H1 (cell line): ENCODE measurements around the gene C20orf173. TPM values are rescaled to one million over a fixed set of nuclear protein-coding genes. Genes with fewer than 3 reads are reported as not detected.
A peak's percentile ranks its signal among the peaks of the same experiment; 100 is the strongest.

ENCODE experiments used
- CTCF ChIA-PET: fragments of 300-600 bp; sonication (Branson Sonifier 250); formaldehyde crosslinking; loops from one replicate; lab custom pipeline; 2021; ENCODE audit not compliant: partially characterized antibody; lab: Charles Lee
- POLR2A ChIA-PET: fragments of 300-600 bp; sonication (Branson Sonifier 250); formaldehyde crosslinking; loops from one replicate; lab custom pipeline; 2021; ENCODE audit warnings: inconsistent platforms; ENCODE audit not compliant: partially characterized antibody; lab: Charles Lee
- DNase-seq, 2 experiments: peaks; one replicate each; pipeline versions ENCODE4 v3.0.0 to v3.0.0-alpha.2; 2010 to 2022; ENCODE audit warnings: low spot score in 2 of 2, low read depth in 1 of 2, mixed read lengths in 1 of 2
- FAIRE-seq: peaks from 2 replicates; lab custom pipeline; 2011; peaks lifted over from hg19 to GRCh38; lab: Jason Lieb, UNC
- H2AFZ ChIP-seq: 2 replicates; pipeline ENCODE4 v1.8.1; 2012; ENCODE audit warnings: low read length, inconsistent platforms
- H2AK5ac ChIP-seq: 2 replicates; pipeline ENCODE4 v1.6.1; 2013; ENCODE audit warnings: low read depth, low read length
- H2BK120ac ChIP-seq: replicated peaks from 2 replicates; pipeline ENCODE3; 2013; ENCODE audit warnings: low read depth, low read length, inconsistent platforms
- H2BK12ac ChIP-seq: 2 replicates; pipeline ENCODE4 v1.6.1; 2013; ENCODE audit warnings: low read depth, low read length
- H2BK15ac ChIP-seq: 2 replicates; pipeline ENCODE4 v1.6.1; 2013; ENCODE audit warnings: low read length
- H2BK20ac ChIP-seq: 2 replicates; pipeline ENCODE4 v1.6.1; 2013; ENCODE audit warnings: low read length
- H2BK5ac ChIP-seq: 2 replicates; pipeline ENCODE4 v1.6.1; 2013; ENCODE audit warnings: low read depth, low read length
- H3K14ac ChIP-seq: 2 replicates; pipeline ENCODE4 v1.6.1; 2013; ENCODE audit warnings: inconsistent platforms; ENCODE audit not compliant: insufficient read length
- H3K18ac ChIP-seq: 2 replicates; pipeline ENCODE4 v1.6.1; 2013; ENCODE audit warnings: low read length; ENCODE audit errors: extremely low read depth
- H3K23ac ChIP-seq: 2 replicates; pipeline ENCODE4 v1.6.1; 2013; ENCODE audit warnings: inconsistent platforms; ENCODE audit not compliant: insufficient read length
- H3K23me2 ChIP-seq: 2 replicates; pipeline ENCODE4 v1.6.1; 2013; ENCODE audit warnings: low read depth, low read length
- H3K27ac ChIP-seq: 2 replicates; pipeline ENCODE4 v1.6.1; 2011; ENCODE audit warnings: low read depth, low read length, inconsistent platforms
- H3K27me3 ChIP-seq, 4 experiments: replicated peaks in 1 of 4; 1 replicate in 1 of 4; 2 replicates in 3 of 4; pipeline versions ENCODE4 v1.6.1 to v1.8.1; 2011 to 2013; ENCODE audit warnings: low read length in 3 of 4, mild to moderate bottlenecking in 3 of 4, inconsistent platforms in 2 of 4, mixed read lengths in 2 of 4, moderate library complexity in 1 of 4; ENCODE audit not compliant: control insufficient read depth in 3 of 4, insufficient read depth in 3 of 4; ENCODE audit errors: extremely low read depth in 1 of 4
- H3K36me3 ChIP-seq, 4 experiments: 2 replicates each; pipeline versions ENCODE4 v1.6.1 to v1.8.1; 2011 to 2013; ENCODE audit warnings: mild to moderate bottlenecking in 4 of 4, low read length in 3 of 4, moderate library complexity in 2 of 4, control low read depth in 1 of 4, inconsistent platforms in 1 of 4; ENCODE audit not compliant: insufficient read depth in 4 of 4, control insufficient read depth in 2 of 4
- H3K4ac ChIP-seq: replicated peaks from 2 replicates; pipeline ENCODE3; 2013; ENCODE audit warnings: low read length, low read depth, mixed read lengths, inconsistent platforms; ENCODE audit not compliant: insufficient read length
- H3K4me1 ChIP-seq, 4 experiments: replicated peaks in 1 of 4; 1 replicate in 1 of 4; 2 replicates in 3 of 4; pipeline versions ENCODE4 v1.6.1 to v1.8.1; 2011 to 2013; ENCODE audit warnings: low read length in 3 of 4, inconsistent platforms in 2 of 4, mixed read lengths in 1 of 4; ENCODE audit not compliant: insufficient read depth in 4 of 4, control insufficient read depth in 3 of 4
- H3K4me2 ChIP-seq, 2 experiments: 2 replicates each; pipeline versions ENCODE4 v1.6.1 to v1.8.1; 2011 to 2013; ENCODE audit warnings: low read depth in 2 of 2, low read length in 2 of 2, control low read depth in 1 of 2, inconsistent platforms in 1 of 2, mild to moderate bottlenecking in 1 of 2; ENCODE audit not compliant: insufficient read depth in 1 of 2
- H3K4me3 ChIP-seq, 4 experiments: fragments of 200-600, 300-600 bp in 1 of 4; sonication (generic), shearing (Covaris generic), sonication (Bioruptor Twin) in 1 of 4; 2 replicates each; pipeline versions ENCODE4 v1.5.1 to v1.8.1; 2011 to 2016; ENCODE audit warnings: low read length in 4 of 4, low read depth in 3 of 4, control low read depth in 2 of 4, inconsistent platforms in 2 of 4, mild to moderate bottlenecking in 2 of 4, mixed read lengths in 1 of 4, moderate library complexity in 1 of 4; ENCODE audit not compliant: insufficient read depth in 2 of 4; ENCODE audit errors: extremely low read depth in 1 of 4
- H3K56ac ChIP-seq: replicated peaks from 2 replicates; pipeline ENCODE3; 2013; ENCODE audit warnings: low read depth, mild to moderate bottlenecking, mixed read lengths, low read length, inconsistent platforms; ENCODE audit not compliant: insufficient read length
- H3K79me1 ChIP-seq: 2 replicates; pipeline ENCODE4 v1.6.1; 2013; ENCODE audit warnings: low read depth, low read length, control low read depth
- H3K79me2 ChIP-seq, 2 experiments: 2 replicates each; pipeline versions ENCODE4 v1.6.1 to v1.8.1; 2012 to 2013; ENCODE audit warnings: low read length in 2 of 2, mild to moderate bottlenecking in 2 of 2, inconsistent platforms in 1 of 2; ENCODE audit not compliant: insufficient read depth in 2 of 2, control insufficient read depth in 1 of 2
- H3K9ac ChIP-seq, 4 experiments: replicated peaks in 1 of 4; 1 replicate in 1 of 4; 2 replicates in 3 of 4; pipeline versions ENCODE4 v1.6.1 to v1.8.1; 2011 to 2013; ENCODE audit warnings: low read depth in 3 of 4, low read length in 3 of 4, control low read depth in 2 of 4, mild to moderate bottlenecking in 2 of 4, moderate library complexity in 2 of 4, inconsistent platforms in 1 of 4; ENCODE audit errors: extremely low read depth in 1 of 4
- H3K9me3 ChIP-seq, 2 experiments: 2 replicates each; pipeline versions ENCODE4 v1.6.1 to v1.8.1; 2012 to 2013; ENCODE audit warnings: mild to moderate bottlenecking in 2 of 2, moderate library complexity in 2 of 2, control low read depth in 1 of 2, inconsistent platforms in 1 of 2, low read depth in 1 of 2, low read length in 1 of 2, mixed read lengths in 1 of 2; ENCODE audit not compliant: insufficient read depth in 2 of 2
- H4K20me1 ChIP-seq, 2 experiments: replicated peaks in 1 of 2; 2 replicates each; pipeline versions ENCODE3 to v1.8.1; 2011 to 2013; ENCODE audit warnings: inconsistent platforms in 2 of 2, low read length in 2 of 2, mild to moderate bottlenecking in 1 of 2; ENCODE audit not compliant: insufficient read depth in 2 of 2, control insufficient read depth in 1 of 2
- H4K5ac ChIP-seq: 2 replicates; pipeline ENCODE4 v1.6.1; 2013; ENCODE audit warnings: low read length, low read depth, mixed read lengths, inconsistent platforms; ENCODE audit not compliant: insufficient read length
- H4K8ac ChIP-seq: 2 replicates; pipeline ENCODE4 v1.8.0; 2013; ENCODE audit warnings: mild to moderate bottlenecking, moderate library complexity, low read length, inconsistent platforms; ENCODE audit not compliant: insufficient read depth; ENCODE audit errors: extremely low read depth
- H4K91ac ChIP-seq: replicated peaks from 2 replicates; pipeline ENCODE3; 2013; ENCODE audit warnings: low read length, mixed read lengths, inconsistent platforms; ENCODE audit not compliant: insufficient read length
- ASH2L ChIP-seq: fragments of 200-600, 300-600 bp; sonication (generic); IDR thresholded peaks from one replicate; pipeline ENCODE4 v1.7.1; 2017; ENCODE audit warnings: low read length
- BCL11A ChIP-seq, 2 experiments: IDR thresholded peaks; one replicate each; pipeline ENCODE4 v1.6.1; 2011; ENCODE audit warnings: low read depth in 2 of 2, low read length in 2 of 2, mild to moderate bottlenecking in 2 of 2
- CBX8 ChIP-seq: fragments of 300-800, 300-1000 bp; sonication (generic); IDR thresholded peaks from 2 replicates; pipeline ENCODE4 v1.7.1; 2016; ENCODE audit warnings: low read depth, low read length, borderline replicate concordance
- CHD2 ChIP-seq: IDR thresholded peaks from 2 replicates; pipeline ENCODE4 v1.6.1; 2012; ENCODE audit warnings: low read length, improper control_type of control experiment
- GTF2F1 ChIP-seq: IDR thresholded peaks from 2 replicates; pipeline ENCODE4 v1.6.1; 2012; ENCODE audit warnings: low read depth, low read length, improper control_type of control experiment, borderline replicate concordance
- POLR2A ChIP-seq, 2 experiments: IDR thresholded peaks; 1 replicate in 1 of 2; 2 replicates in 1 of 2; pipeline ENCODE4 v1.6.1; 2011; ENCODE audit warnings: low read depth in 2 of 2, low read length in 2 of 2, mild to moderate bottlenecking in 2 of 2; ENCODE audit errors: control extremely low read depth in 1 of 2
- SP1 ChIP-seq: IDR thresholded peaks from 2 replicates; pipeline ENCODE4 v1.6.1; 2011; ENCODE audit warnings: low read depth, low read length
- SP4 ChIP-seq: IDR thresholded peaks from 2 replicates; pipeline ENCODE4 v1.6.1; 2012; ENCODE audit warnings: low read length, inconsistent platforms
- SUZ12 ChIP-seq: fragments of 200-600 bp; sonication (generic); IDR thresholded peaks from 2 replicates; pipeline ENCODE4 v1.6.1; 2012; ENCODE audit warnings: mild to moderate bottlenecking, inconsistent platforms, low read length, moderate library complexity, mixed read lengths
- TAF1 ChIP-seq: IDR thresholded peaks from 2 replicates; pipeline ENCODE4 v1.6.1; 2011; ENCODE audit warnings: mild to moderate bottlenecking, low read depth, low read length
- WGBS, 2 experiments: shearing (Covaris generic) in 1 of 2; methylation state at CpG; one replicate each; pipeline versions ENCODE4 v1.1.6 to v1.1.7; 2013 to 2015; ENCODE audit warnings: low lambda C conversion rate in 2 of 2, mixed read lengths in 2 of 2, inconsistent platforms in 1 of 2, low coverage in 1 of 2, missing lambda C conversion rate in 1 of 2; ENCODE audit not compliant: insufficient replicate concordance in 2 of 2, insufficient coverage in 1 of 2, insufficient read length in 1 of 2; ENCODE audit errors: extremely low coverage in 1 of 2, missing lambda C conversion rate in 1 of 2; 5-methylcytosine and 5-hydroxymethylcytosine counted together
- long read RNA-seq, 2 experiments: library from RNA in 1 of 2; library from capped mRNA in 1 of 2; stranded (forward); transcript quantifications; one replicate each; pipeline ENCODE4 v2.0.0, GENCODE V29; 2021; ENCODE audit warnings: inconsistent platforms in 1 of 2
- polyA minus RNA-seq, 3 experiments: library from RNA; depleted of rRNA, polyadenylated mRNA; stranded (reverse); fragments of >200 nt; gene quantifications; 1 replicate in 2 of 3; 2 replicates in 1 of 3; pipeline ENCODE4 v1.2.3, GENCODE V29; 2011
- polyA plus RNA-seq, 7 experiments: library from polyadenylated mRNA; depleted of rRNA in 3 of 7; stranded (reverse) in 5 of 7; unstranded in 2 of 7; fragments of >200 nt in 5 of 7; fragments of 200-250 nt in 2 of 7; gene quantifications; 1 replicate in 5 of 7; 2 replicates in 1 of 7; 4 replicates in 1 of 7; pipeline versions ENCODE4 v1.2.1 to v1.2.3, GENCODE V29; 2011 to 2013; ENCODE audit warnings: missing spikeins in 2 of 7, mixed read lengths in 2 of 7
- total RNA-seq: library from RNA; stranded (reverse); fragmentation: NEBNext Ultra II Directional; extraction: Animal tissue kit (Norgen Biotek cat#: 25700); gene quantifications from 2 replicates; pipeline ENCODE4 v1.2.1, GENCODE V29; 2021
- TF ChIP-seq, protein P1 (sequence below), 3 experiments: IDR thresholded peaks; 1 replicate in 2 of 3; 2 replicates in 1 of 3; pipeline versions ENCODE4 v1.5.1 to v1.6.1; 2011; ENCODE audit warnings: low read length in 3 of 3, mild to moderate bottlenecking in 3 of 3, inconsistent platforms in 2 of 3, low read depth in 1 of 3, moderate library complexity in 1 of 3; ENCODE audit not compliant: insufficient read depth in 1 of 3; ENCODE audit errors: control extremely low read depth in 1 of 3

The C20orf173 gene
- total RNA-seq (not detected in 2 replicates), polyA plus RNA-seq (2011; rRNA removed) (not detected in 2 replicates), polyA minus RNA-seq (2011; rRNA and poly(A)+ RNA removed) (not detected in 2 replicates)
- polyA plus RNA-seq (2011; cell fraction: cytosol; rRNA removed): not detected
- not detected for polyA plus RNA-seq (2011; cell fraction: nucleus; rRNA removed)
- not detected in 4 replicates for polyA plus RNA-seq (2012, experiment 1 of 2)
- not detected for polyA plus RNA-seq (2012, experiment 2 of 2)
- polyA plus RNA-seq (2013, experiment 1 of 2): not detected
- polyA plus RNA-seq (2013, experiment 2 of 2): not detected
- polyA minus RNA-seq (2011; cell fraction: cytosol; rRNA and poly(A)+ RNA removed): not detected
- polyA minus RNA-seq (2011; cell fraction: nucleus; rRNA and poly(A)+ RNA removed): not detected
- long read RNA-seq, experiment 1: 0 reads
- long read RNA-seq, experiment 2: 0 reads

- Histone ChIP-seq H3K79me1 (no peaks in the 10 kb centered on the region), H2BK12ac (no peak within 1 kb of the TSS), H3K9ac (no peak within 1 kb of the TSS), H3K79me2 (no peaks in the 10 kb centered on the region), H3K27me3 (no peaks in the 10 kb centered on the region), H3K18ac (no peak within 1 kb of the TSS), H4K5ac (no peak within 1 kb of the TSS), H3K27ac (no peak within 1 kb of the TSS), H2AK5ac (no peak within 1 kb of the TSS), H3K23ac (no peak within 1 kb of the TSS), H3K23me2 (no peaks in the 10 kb centered on the region), H3K9me3 (peaks cover 4 to 6% of the 10 kb centered on the region in 2 experiments; a peak in 2 of 4 replicates), H3K4ac (no peak within 1 kb of the TSS), H3K4me2 (no peak within 1 kb of the TSS), H2AFZ (no peak within 1 kb of the TSS), H2BK20ac (no peak within 1 kb of the TSS), H3K14ac (no peak within 1 kb of the TSS), H2BK15ac (no peak within 1 kb of the TSS), H2BK5ac (no peak within 1 kb of the TSS), H4K91ac (no peak within 1 kb of the TSS), H3K36me3 (no peaks in the 10 kb centered on the region), H3K56ac (no peak within 1 kb of the TSS), H3K4me3 (no peak within 1 kb of the TSS), H4K8ac (peak within 1 kb of the TSS; percentile 57; the same call in 1 of the 2 replicates), H4K20me1 (no peaks in the 10 kb centered on the region), H3K4me1 (no peaks in the 10 kb centered on the region), H2BK120ac (no peak within 1 kb of the TSS)
- 91 to 100% methylated on average over 1 to 2 of the region's 2 CpGs for WGBS, 2 experiments
- CTCF ChIA-PET: interaction anchor here (1.6 kb wide), 1 partner anchor 24 kb away, joined by 3 read pairs; no protein-coding TSS in a partner anchor
- DNase-seq (no peak), FAIRE-seq (no peak)
- POLR2A ChIA-PET: interaction anchor here (0.6 to 0.7 kb wide), 2 partner anchors 213 to 229 kb away, joined by 3 to 5 read pairs; partner anchors contain the start of gene RBM39
- TF ChIP-seq ASH2L: no peak
- TF ChIP-seq, protein P1, sequence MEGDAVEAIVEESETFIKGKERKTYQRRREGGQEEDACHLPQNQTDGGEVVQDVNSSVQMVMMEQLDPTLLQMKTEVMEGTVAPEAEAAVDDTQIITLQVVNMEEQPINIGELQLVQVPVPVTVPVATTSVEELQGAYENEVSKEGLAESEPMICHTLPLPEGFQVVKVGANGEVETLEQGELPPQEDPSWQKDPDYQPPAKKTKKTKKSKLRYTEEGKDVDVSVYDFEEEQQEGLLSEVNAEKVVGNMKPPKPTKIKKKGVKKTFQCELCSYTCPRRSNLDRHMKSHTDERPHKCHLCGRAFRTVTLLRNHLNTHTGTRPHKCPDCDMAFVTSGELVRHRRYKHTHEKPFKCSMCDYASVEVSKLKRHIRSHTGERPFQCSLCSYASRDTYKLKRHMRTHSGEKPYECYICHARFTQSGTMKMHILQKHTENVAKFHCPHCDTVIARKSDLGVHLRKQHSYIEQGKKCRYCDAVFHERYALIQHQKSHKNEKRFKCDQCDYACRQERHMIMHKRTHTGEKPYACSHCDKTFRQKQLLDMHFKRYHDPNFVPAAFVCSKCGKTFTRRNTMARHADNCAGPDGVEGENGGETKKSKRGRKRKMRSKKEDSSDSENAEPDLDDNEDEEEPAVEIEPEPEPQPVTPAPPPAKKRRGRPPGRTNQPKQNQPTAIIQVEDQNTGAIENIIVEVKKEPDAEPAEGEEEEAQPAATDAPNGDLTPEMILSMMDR (IDR thresholded peaks at IDR 0.05; ENCODE audit: control extremely low read depth in 1 of 3, insufficient read depth in 1 of 3, low read depth in 1 of 3, low read length in 3 of 3): no peak
- TF ChIP-seq SUZ12: no peak
- no peak for TF ChIP-seq GTF2F1
- TF ChIP-seq SP1: no peak
- no peak for TF ChIP-seq CHD2
- no peak for TF ChIP-seq TAF1
- no peak for TF ChIP-seq BCL11A (IDR thresholded peaks at IDR 0.05; ENCODE audit: low read depth in 2 of 2, low read length in 2 of 2)
- TF ChIP-seq POLR2A (IDR thresholded peaks at IDR 0.05; ENCODE audit: control extremely low read depth in 1 of 2, low read depth in 2 of 2, low read length in 2 of 2): no peak
- TF ChIP-seq CBX8: no peak
- no peak for TF ChIP-seq SP4
These were observed at the start of gene C20orf173 for GRCh38 chr20:35529552-35529951. Gene C20orf173 (minus strand): TSS chr20:35529652. CDS start chr20:35529373, 279 bp downstream.
